ENCODE results near the gene ROR1.

- TF ChIP-seq ZNF792 (tag by site-specific recombination; IDR thresholded peaks at IDR 0.05) (no peak), CTCF (tag by site-specific recombination; IDR thresholded peaks at IDR 0.05) (no peak)
These were observed 320.1 kb downstream of the ROR1 start for GRCh38 chr1:64093941-64094340.

Data from HEK293 (cell line).